ENCODE results near the gene PSMC5. TPM values are rescaled to one million over a fixed set of nuclear protein-coding genes. Genes with fewer than 3 reads are reported as not detected.
A peak's percentile ranks its signal among the peaks of the same experiment; 100 is the strongest.

PSMC5 gene
- total RNA-seq, 1 experiment from 2014 or later = 183 TPM

DNA sequence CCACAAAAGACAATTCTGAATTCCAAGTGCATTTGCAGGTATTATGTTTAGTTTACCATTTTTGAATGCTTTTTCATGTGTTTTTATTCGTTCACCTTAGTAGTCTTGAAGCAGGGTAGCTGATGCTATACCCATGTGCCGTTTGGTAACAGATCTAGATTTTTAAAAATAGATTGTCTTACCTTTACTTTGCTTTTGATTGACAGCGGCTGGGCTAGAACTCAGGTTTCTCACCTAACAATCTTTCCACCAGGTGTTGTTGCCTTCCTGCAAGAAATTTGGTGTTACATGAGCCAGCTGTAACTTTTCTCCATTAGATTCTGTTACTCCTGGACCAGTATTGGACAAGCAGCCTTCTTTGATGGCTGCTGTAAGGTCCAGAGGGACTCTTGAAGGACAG, 1.7 kb downstream of the PSMC5 start:
- Mint-ChIP-seq H3K36me3 (ENCODE audit: insufficient read depth in 1 of 3, low read depth in 3 of 3) (peaks cover 68 to 96% (median 75%) of the 10 kb centered on the region in 3 experiments), H3K27ac (no peak overlapping the region)
- peaks cover 8% of the 10 kb centered on the region; the same call in 1 of the 2 replicates for H3K79me2 ChIP-seq (ENCODE audit: insufficient read depth, low read length)

More for the DNA sequence above, 1.7 kb downstream of the PSMC5 start:
- peaks cover 6% of the 10 kb centered on the region for H3K23me2 ChIP-seq (ENCODE audit: insufficient read length, low read depth, low read length, poor library complexity, severe bottlenecking)
- H3K4me1 Mint-ChIP-seq = peaks cover 12 to 16% of the 10 kb centered on the region in 2 experiments
- no peak overlapping the region for H2BK120ac ChIP-seq (ENCODE audit: low read depth, low read length, poor library complexity, severe bottlenecking)
- no CpG with 5 or more reads among the region's 3 CpGs for WGBS (ENCODE audit: extremely low coverage, insufficient read length, low lambda C conversion rate)
- no peak overlapping the region for H3K27ac ChIP-seq (ENCODE audit: insufficient read length, low read depth, low read length)
- TF ChIP-seq, protein P1, sequence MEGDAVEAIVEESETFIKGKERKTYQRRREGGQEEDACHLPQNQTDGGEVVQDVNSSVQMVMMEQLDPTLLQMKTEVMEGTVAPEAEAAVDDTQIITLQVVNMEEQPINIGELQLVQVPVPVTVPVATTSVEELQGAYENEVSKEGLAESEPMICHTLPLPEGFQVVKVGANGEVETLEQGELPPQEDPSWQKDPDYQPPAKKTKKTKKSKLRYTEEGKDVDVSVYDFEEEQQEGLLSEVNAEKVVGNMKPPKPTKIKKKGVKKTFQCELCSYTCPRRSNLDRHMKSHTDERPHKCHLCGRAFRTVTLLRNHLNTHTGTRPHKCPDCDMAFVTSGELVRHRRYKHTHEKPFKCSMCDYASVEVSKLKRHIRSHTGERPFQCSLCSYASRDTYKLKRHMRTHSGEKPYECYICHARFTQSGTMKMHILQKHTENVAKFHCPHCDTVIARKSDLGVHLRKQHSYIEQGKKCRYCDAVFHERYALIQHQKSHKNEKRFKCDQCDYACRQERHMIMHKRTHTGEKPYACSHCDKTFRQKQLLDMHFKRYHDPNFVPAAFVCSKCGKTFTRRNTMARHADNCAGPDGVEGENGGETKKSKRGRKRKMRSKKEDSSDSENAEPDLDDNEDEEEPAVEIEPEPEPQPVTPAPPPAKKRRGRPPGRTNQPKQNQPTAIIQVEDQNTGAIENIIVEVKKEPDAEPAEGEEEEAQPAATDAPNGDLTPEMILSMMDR (conservative IDR thresholded peaks at IDR 0.05) = no peak
- no peak overlapping the region for H2AFZ ChIP-seq (ENCODE audit: low read length)
- H4K8ac ChIP-seq (replicated peaks; ENCODE audit: insufficient read length, low read depth, low read length) = no peak overlapping the region
- no peak overlapping the region for H2BK20ac ChIP-seq (ENCODE audit: low read depth, low read length, poor library complexity, severe bottlenecking)
- no peaks in the 10 kb centered on the region for H3K27me3 ChIP-seq (ENCODE audit: insufficient read depth, low read length)
- H2BK15ac ChIP-seq (ENCODE audit: low read depth, low read length) = no peak overlapping the region
- no peak overlapping the region for H2BK5ac ChIP-seq (ENCODE audit: insufficient read length, low read length)
- H3K4me3 Mint-ChIP-seq = peak overlapping the region in 1 of 2 experiments; percentile 100; a peak in 3 of 5 replicates
- H3K18ac ChIP-seq (ENCODE audit: insufficient read length, low read depth, low read length) = no peak overlapping the region
- H4K91ac ChIP-seq (ENCODE audit: insufficient read length, low read depth, low read length) = no peak overlapping the region
- H3K23ac ChIP-seq (ENCODE audit: insufficient read length, low read depth, low read length) = no peak overlapping the region
- no peaks in the 10 kb centered on the region for H4K20me1 ChIP-seq (ENCODE audit: control insufficient read depth, insufficient read depth, insufficient read length)
- H4K5ac ChIP-seq (ENCODE audit: insufficient read length, low read depth, low read length) = no peak overlapping the region
- no peak overlapping the region for H3K56ac ChIP-seq (ENCODE audit: insufficient read length, low read depth, low read length)
- H3K4ac ChIP-seq (ENCODE audit: low read depth, low read length) = no peak overlapping the region
- no peak overlapping the region for H2BK12ac ChIP-seq (ENCODE audit: insufficient read length, low read depth, low read length)
- no peaks in the 10 kb centered on the region; a peak in 1 of 5 replicates for H3K9me3 Mint-ChIP-seq
- no peaks in the 10 kb centered on the region for H3K9me3 ChIP-seq (ENCODE audit: control insufficient read depth, low read depth, low read length)
- H3K27me3 Mint-ChIP-seq (ENCODE audit: low read depth) = no peaks in the 10 kb centered on the region; the same call in 1 of the 2 replicates
- H3K9ac ChIP-seq (ENCODE audit: extremely low read depth, insufficient read length, low read length) = no peak overlapping the region
- H3T11ph ChIP-seq (ENCODE audit: low read length) = no peak overlapping the region
- no peak overlapping the region for H2AK5ac ChIP-seq (ENCODE audit: insufficient read length, low read length)
- no peak overlapping the region for H3K14ac ChIP-seq (ENCODE audit: insufficient read depth, low read length)
- DNase-seq = no peak
- no peaks in the 10 kb centered on the region for H3K4me1 ChIP-seq (ENCODE audit: insufficient read depth, low read length)
- H3K79me1 ChIP-seq (ENCODE audit: insufficient read depth, low read depth, low read length, poor library complexity, severe bottlenecking) = peaks cover 3% of the 10 kb centered on the region
- H3K4me2 ChIP-seq (ENCODE audit: insufficient read depth, insufficient read length, low read length) = peak overlapping the region; percentile 69

Measured in H9 (cell line).